ENCODE results near the gene CDH23.

- TF ChIP-seq CTCF (IDR thresholded peaks at IDR 0.05): no peak
- no peak for TF ChIP-seq POLR2AphosphoS5 (IDR thresholded peaks at IDR 0.05)
- TF ChIP-seq EP300 (IDR thresholded peaks at IDR 0.05; ENCODE audit: low read depth): no peak
Observed at GRCh38 chr10:71579668-71580067, 182.9 kb downstream of the CDH23 start.

Data from transverse colon (tissue), 4 donors.